ENCODE data around the gene RAPGEF4.

DNA sequence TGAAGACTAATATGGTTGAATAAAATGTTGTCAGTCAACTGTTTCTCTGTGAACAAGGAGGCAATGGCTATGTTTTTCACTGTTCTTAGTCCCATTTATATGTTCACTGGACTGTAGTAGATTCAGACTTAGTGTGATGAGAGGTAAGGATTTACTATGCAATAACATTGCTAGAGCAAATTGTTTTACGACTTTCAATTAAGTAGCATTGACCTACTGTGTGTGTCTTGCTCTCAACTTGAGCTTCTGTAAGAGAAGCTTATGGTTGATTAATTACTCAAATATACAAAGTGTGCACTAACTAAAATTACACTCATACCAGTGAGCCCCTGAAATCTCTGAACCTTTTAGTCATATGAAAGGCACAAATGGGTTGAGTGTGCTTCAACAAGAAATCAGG is 168.6 kb downstream of the RAPGEF4 start:
- TF ChIP-seq IKZF4 (CRISPR knock-in tag; IDR thresholded peaks at IDR 0.05; ENCODE audit: borderline replicate concordance, low read depth, not compliant biosample characterization) (no peak), KDM1A (CRISPR knock-in tag; IDR thresholded peaks at IDR 0.05) (no peak), MXI1 (IDR thresholded peaks at IDR 0.05; ENCODE audit: borderline replicate concordance, low read depth, low read length) (no peak), IRX3 (CRISPR knock-in tag; IDR thresholded peaks at IDR 0.05; ENCODE audit: borderline replicate concordance, low read depth) (no peak), GABPA (IDR thresholded peaks at IDR 0.05; ENCODE audit: low read depth, low read length) (no peak), GABPA (CRISPR knock-in tag; IDR thresholded peaks at IDR 0.05; ENCODE audit: low read depth) (no peak), ZIK1 (CRISPR knock-in tag; IDR thresholded peaks at IDR 0.05; ENCODE audit: borderline replicate concordance, low read depth) (no peak), RBM22 (optimal IDR thresholded peaks at IDR 0.05; ENCODE audit: low read length) (no peak), ZNF207 (IDR thresholded peaks at IDR 0.05; ENCODE audit: borderline replicate concordance) (no peak), CTCF (CRISPR knock-in tag; IDR thresholded peaks at IDR 0.05) (no peak), RNF2 (conservative IDR thresholded peaks at IDR 0.05; ENCODE audit: low read depth) (no peak)

Data from HepG2 (cell line).